Measurements from ENCODE around the gene LMNTD2.

DNA sequence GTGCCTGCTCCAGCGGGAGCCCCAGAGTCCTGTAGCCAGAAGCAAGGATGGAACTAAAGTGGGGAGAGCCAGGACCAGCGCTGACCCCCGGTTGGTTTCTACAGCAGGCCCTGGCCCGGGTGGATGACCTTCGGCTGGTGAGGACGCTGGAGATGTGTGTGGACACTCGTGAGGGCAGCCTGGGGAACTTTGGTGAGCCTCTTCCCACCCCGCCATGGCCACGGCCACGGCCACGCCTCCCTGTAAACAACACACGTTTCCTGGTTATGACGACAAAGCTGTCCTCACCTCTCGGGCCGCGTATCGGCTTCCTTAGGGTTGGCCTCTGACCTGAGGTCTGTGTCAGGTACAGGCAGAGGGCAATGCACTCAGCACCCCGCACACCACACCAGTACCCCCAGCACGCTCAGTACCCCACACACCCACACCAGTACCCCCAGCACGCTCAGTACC is 19.1 kb downstream of the LMNTD2 start:
- TF ChIP-seq, protein P1, sequence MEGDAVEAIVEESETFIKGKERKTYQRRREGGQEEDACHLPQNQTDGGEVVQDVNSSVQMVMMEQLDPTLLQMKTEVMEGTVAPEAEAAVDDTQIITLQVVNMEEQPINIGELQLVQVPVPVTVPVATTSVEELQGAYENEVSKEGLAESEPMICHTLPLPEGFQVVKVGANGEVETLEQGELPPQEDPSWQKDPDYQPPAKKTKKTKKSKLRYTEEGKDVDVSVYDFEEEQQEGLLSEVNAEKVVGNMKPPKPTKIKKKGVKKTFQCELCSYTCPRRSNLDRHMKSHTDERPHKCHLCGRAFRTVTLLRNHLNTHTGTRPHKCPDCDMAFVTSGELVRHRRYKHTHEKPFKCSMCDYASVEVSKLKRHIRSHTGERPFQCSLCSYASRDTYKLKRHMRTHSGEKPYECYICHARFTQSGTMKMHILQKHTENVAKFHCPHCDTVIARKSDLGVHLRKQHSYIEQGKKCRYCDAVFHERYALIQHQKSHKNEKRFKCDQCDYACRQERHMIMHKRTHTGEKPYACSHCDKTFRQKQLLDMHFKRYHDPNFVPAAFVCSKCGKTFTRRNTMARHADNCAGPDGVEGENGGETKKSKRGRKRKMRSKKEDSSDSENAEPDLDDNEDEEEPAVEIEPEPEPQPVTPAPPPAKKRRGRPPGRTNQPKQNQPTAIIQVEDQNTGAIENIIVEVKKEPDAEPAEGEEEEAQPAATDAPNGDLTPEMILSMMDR (IDR thresholded peaks at IDR 0.05; ENCODE audit: poor library complexity), result no peak
- TF ChIP-seq EZH2 (IDR thresholded peaks at IDR 0.05; ENCODE audit: borderline replicate concordance), result no peak
